Cardiac muscle cell (in vitro differentiated cells and primary cell): ENCODE data around the gene CDH9. TPM values are rescaled to one million over a fixed set of nuclear protein-coding genes. Genes with fewer than 3 reads are reported as not detected.
A peak's percentile ranks its signal among the peaks of the same experiment; 100 is the strongest.

ENCODE experiments used
- DNase-seq, 2 donors: peaks; one replicate each; pipeline versions ENCODE4 v3.0.0 to v3.0.0-alpha.2; 2010 to 2017; ENCODE audit warnings: low read depth in 1 of 2, low spot score in 1 of 2
- H3K27ac ChIP-seq: fragments of 200-600 bp; sonication (generic); 2 replicates; pipeline ENCODE4 v1.5.1; 2016
- H3K27me3 ChIP-seq: fragments of 200-600 bp; sonication (generic); 2 replicates; pipeline ENCODE4 v1.6.0; 2016; ENCODE audit warnings: control low read depth
- H3K36me3 ChIP-seq: fragments of 200-600 bp; sonication (generic); 2 replicates; pipeline ENCODE4 v1.5.1; 2016; ENCODE audit warnings: control low read depth
- H3K4me1 ChIP-seq: fragments of 200-600 bp; sonication (generic); 2 replicates; pipeline ENCODE4 v1.8.1; 2017; ENCODE audit warnings: low read depth, mild to moderate bottlenecking, mixed run types
- H3K4me3 ChIP-seq: fragments of 200-600 bp; sonication (generic); 2 replicates; pipeline ENCODE4 v1.5.1; 2016; ENCODE audit warnings: mild to moderate bottlenecking
- H3K9me3 ChIP-seq: fragments of 200-600 bp; sonication (generic); 2 replicates; pipeline ENCODE4 v1.5.1; 2017; ENCODE audit warnings: low read depth, mild to moderate bottlenecking, control low read depth
- CTCF ChIP-seq: IDR thresholded peaks from 2 replicates; pipeline ENCODE4 v1.5.1; 2012; ENCODE audit warnings: low read depth, mild to moderate bottlenecking, low read length
- polyA plus RNA-seq: library from polyadenylated mRNA; unstranded; fragments of >200 nt; fragmentation: Nextera tagmentation; extraction: Ambion mirVana; gene quantifications from 2 replicates; pipeline ENCODE4 v1.2.1, GENCODE V29; 2016
- total RNA-seq: library from RNA; depleted of rRNA; stranded (reverse); fragments of >200 nt; gene quantifications from 2 replicates; pipeline ENCODE4 v1.2.3, GENCODE V29; 2016

Gene CDH9
- total and polyA plus RNA-seq, 2 experiments from 2014 or later = not detected

DNA sequence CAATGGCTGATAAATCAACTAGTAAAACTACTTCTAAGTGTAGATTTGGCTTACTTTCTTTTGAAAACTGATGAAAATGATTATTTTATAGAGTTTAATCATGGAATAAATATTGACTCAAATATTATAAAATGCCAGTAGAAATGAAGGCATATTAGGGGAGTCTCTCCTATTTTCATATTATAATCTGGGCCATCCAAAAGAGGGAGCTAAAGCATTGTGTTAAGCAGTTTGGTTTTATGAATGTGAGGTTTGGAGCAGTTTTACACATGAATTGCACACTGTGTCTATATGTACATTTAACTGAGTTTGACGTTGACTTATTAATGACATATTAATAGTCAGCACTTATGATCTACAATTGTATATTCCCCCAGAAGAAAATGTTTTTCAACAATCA, 17.4 kb downstream of the CDH9 start:
- Histone ChIP-seq H3K36me3 (no peaks in the 10 kb centered on the region), H3K4me3 (no peak overlapping the region), H3K9me3 (no peaks in the 10 kb centered on the region), H3K27ac (no peak overlapping the region), H3K4me1 (no peaks in the 10 kb centered on the region), H3K27me3 (no peaks in the 10 kb centered on the region)
- DNase-seq = peak; percentile 19 to 63
- TF ChIP-seq CTCF = peak; percentile 47

DNA sequence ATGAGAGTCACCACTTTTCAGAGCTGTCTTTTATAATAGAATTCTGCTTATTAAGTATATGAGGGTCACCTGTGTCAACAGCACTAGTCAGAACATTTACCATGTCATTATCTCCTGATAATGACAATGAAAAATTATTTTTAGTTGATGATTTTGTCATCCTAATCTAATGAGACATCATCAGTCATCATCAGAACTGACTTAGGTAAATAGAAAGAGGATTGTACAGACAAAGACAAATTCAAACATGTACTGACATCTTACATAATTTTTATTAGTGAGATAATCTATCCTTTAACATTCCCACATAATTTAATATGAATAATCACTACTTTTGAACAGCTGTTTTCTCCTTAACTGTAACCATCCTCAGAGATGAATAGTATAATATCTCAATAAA, 22.6 kb downstream of the CDH9 start:
- no peaks in the 10 kb centered on the region for H3K9me3 ChIP-seq
- no peaks in the 10 kb centered on the region for H3K36me3 ChIP-seq
- no peak overlapping the region for H3K27ac ChIP-seq
- no peak for DNase-seq
- H3K27me3 ChIP-seq = no peaks in the 10 kb centered on the region
- H3K4me1 ChIP-seq = no peaks in the 10 kb centered on the region
- no peak for TF ChIP-seq CTCF
- no peak overlapping the region for H3K4me3 ChIP-seq

GRCh38 chr5:27011274-27011673, 27.1 kb downstream of the CDH9 start:
- TF ChIP-seq CTCF = no peak
- Histone ChIP-seq H3K27me3 (no peaks in the 10 kb centered on the region), H3K4me1 (no peaks in the 10 kb centered on the region), H3K4me3 (no peak overlapping the region), H3K27ac (no peak overlapping the region), H3K9me3 (no peaks in the 10 kb centered on the region), H3K36me3 (no peaks in the 10 kb centered on the region)
- DNase-seq = no peak

GRCh38 chr5:27010646-27011045, 27.7 kb downstream of the CDH9 start:
- no peak for TF ChIP-seq CTCF
- H3K27ac ChIP-seq = no peak overlapping the region
- no peaks in the 10 kb centered on the region for H3K36me3 ChIP-seq
- no peak overlapping the region for H3K4me3 ChIP-seq
- no peaks in the 10 kb centered on the region for H3K4me1 ChIP-seq
- no peaks in the 10 kb centered on the region for H3K9me3 ChIP-seq
- H3K27me3 ChIP-seq = no peaks in the 10 kb centered on the region
- peak in 1 of 2 donors; percentile 5 for DNase-seq

DNA sequence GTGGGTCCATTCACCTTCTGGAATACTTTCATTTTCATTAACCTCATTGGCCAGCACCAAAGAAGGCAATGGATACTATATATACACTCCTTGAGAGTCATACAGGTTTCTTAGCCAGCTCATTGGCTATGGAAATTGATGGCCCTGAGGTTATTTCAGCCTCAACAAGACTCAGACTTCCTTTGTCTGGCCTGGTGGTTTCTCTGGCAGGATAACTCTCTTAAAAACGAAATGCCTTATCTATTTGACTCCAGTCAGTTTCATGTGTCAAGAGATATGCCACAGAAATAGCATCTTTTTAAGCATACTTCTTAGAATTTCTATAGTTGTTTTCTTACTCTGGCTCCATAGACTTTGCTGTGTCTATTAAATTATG, 28.9 kb downstream of the CDH9 start:
- no peak overlapping the region for H3K27ac ChIP-seq
- no peak for DNase-seq
- no peak for TF ChIP-seq CTCF
- H3K4me1 ChIP-seq = no peaks in the 10 kb centered on the region
- no peaks in the 10 kb centered on the region for H3K27me3 ChIP-seq
- no peak overlapping the region for H3K4me3 ChIP-seq
- H3K36me3 ChIP-seq = no peaks in the 10 kb centered on the region
- no peaks in the 10 kb centered on the region for H3K9me3 ChIP-seq
